SH-SY5Y (cell line): ENCODE measurements around the gene TAAR2.

Experiments used
- GATA2 ChIP-seq: IDR thresholded peaks from 2 replicates; pipeline ENCODE4 v1.6.1; 2011; ENCODE audit warnings: mild to moderate bottlenecking, low read depth, low read length
- GATA3 ChIP-seq: IDR thresholded peaks from 2 replicates; pipeline ENCODE4 v1.6.1; 2011; ENCODE audit warnings: low read depth, mild to moderate bottlenecking, low read length, moderate library complexity

- TF ChIP-seq GATA2, result no peak
- TF ChIP-seq GATA3, result no peak
Observed at GRCh38 chr6:132661906-132662305, 37.8 kb upstream of the TAAR2 start.
